ENCODE data around the gene AGAP1. TPM values are rescaled to one million over a fixed set of nuclear protein-coding genes. Genes with fewer than 3 reads are reported as not detected.

AGAP1 gene
- total RNA-seq, 1 donor from 2014 or later, result 47.2 TPM

DNA sequence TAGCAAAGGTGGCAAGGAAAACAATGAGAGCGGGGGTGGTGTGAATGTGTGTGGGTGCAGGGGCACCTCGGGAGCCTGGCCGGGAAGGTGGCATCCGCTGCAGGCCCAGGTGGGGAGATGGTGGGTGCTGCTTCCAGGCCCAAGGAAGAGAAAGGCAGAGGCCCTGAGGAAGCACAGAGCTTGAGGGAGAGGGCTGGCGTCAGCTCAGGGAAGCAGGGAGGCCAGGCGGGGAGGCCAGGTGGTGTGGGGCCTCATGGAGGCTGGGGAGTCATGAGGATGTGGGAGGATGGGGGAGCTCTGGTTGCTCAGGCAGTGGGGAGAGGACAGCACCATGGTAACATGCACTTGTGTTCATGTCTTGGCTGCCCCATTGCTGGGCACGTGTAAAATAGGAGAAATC is 43.3 kb downstream of the AGAP1 start:
- DNase-seq (ENCODE audit: low spot score, unreplicated experiment), result no peak
- Mint-ChIP-seq H3K4me3 (ENCODE audit: low read depth) (no peak overlapping the region), H3K27ac (no peak overlapping the region), H3K9me3 (ENCODE audit: low read depth) (no peaks in the 10 kb centered on the region), H3K27me3 (no peaks in the 10 kb centered on the region), H3K36me3 (ENCODE audit: insufficient read depth) (no peaks in the 10 kb centered on the region), H3K4me1 (ENCODE audit: low read depth) (peaks cover 13% of the 10 kb centered on the region)
- TF ChIP-seq, protein P1, sequence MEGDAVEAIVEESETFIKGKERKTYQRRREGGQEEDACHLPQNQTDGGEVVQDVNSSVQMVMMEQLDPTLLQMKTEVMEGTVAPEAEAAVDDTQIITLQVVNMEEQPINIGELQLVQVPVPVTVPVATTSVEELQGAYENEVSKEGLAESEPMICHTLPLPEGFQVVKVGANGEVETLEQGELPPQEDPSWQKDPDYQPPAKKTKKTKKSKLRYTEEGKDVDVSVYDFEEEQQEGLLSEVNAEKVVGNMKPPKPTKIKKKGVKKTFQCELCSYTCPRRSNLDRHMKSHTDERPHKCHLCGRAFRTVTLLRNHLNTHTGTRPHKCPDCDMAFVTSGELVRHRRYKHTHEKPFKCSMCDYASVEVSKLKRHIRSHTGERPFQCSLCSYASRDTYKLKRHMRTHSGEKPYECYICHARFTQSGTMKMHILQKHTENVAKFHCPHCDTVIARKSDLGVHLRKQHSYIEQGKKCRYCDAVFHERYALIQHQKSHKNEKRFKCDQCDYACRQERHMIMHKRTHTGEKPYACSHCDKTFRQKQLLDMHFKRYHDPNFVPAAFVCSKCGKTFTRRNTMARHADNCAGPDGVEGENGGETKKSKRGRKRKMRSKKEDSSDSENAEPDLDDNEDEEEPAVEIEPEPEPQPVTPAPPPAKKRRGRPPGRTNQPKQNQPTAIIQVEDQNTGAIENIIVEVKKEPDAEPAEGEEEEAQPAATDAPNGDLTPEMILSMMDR (IDR thresholded peaks at IDR 0.05; ENCODE audit: unreplicated experiment), result no peak

DNA sequence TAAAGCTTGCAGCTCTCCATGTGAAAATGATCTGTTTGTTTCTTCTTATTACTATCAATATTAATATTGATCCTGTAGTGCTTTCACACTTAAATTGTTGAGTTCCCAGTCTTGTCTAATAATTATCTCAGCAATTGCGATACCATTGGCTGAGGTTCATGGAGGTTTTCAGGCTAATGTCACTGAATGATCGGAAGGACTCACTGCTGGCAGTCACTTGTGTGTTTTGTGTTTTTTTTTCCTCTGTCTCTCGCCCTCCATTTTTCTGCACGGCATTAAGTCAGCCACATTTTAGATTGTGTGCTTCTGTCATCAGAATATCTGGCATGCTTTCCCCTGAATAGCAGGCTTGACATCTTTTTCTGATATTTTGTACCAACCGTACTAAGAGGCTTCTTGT is 43.7 kb downstream of the AGAP1 start:
- Mint-ChIP-seq H3K36me3 (ENCODE audit: insufficient read depth) (no peaks in the 10 kb centered on the region), H3K9me3 (ENCODE audit: low read depth) (no peaks in the 10 kb centered on the region), H3K4me3 (ENCODE audit: low read depth) (no peak overlapping the region), H3K4me1 (ENCODE audit: low read depth) (peaks cover 17% of the 10 kb centered on the region), H3K27me3 (no peaks in the 10 kb centered on the region), H3K27ac (no peak overlapping the region)
- DNase-seq (ENCODE audit: low spot score, unreplicated experiment), result no peak
- TF ChIP-seq, protein P1 (IDR thresholded peaks at IDR 0.05; ENCODE audit: unreplicated experiment), result no peak

DNA sequence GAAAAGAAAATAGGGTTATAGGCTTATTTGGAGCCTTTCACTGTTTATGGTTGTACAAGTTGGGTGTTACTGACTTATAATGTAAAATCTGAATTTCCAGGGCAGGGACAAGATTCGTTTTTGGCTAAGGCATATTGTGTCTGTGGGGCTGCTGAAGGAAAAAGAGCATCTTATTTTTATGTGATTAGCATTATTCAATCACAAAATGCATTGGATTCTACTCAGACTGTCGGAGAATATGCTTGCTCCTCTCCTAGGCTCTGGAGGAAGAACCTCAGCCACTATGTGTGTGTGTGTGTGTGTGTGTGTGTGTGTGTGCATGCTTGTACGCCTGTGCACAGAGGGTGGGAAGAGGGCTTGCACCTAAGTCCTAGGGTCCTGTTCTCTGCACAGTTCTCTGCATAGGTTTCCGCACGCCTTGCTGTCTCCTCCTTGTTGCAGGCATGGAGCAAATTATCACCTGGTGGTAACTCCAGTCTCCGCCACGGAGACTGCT is 44.3 kb downstream of the AGAP1 start:
- no peaks in the 10 kb centered on the region for H3K36me3 Mint-ChIP-seq (ENCODE audit: insufficient read depth)
- no peaks in the 10 kb centered on the region for H3K9me3 Mint-ChIP-seq (ENCODE audit: low read depth)
- H3K4me1 Mint-ChIP-seq (ENCODE audit: low read depth), result peaks cover 22% of the 10 kb centered on the region
- no peak overlapping the region for H3K4me3 Mint-ChIP-seq (ENCODE audit: low read depth)
- DNase-seq (ENCODE audit: low spot score, unreplicated experiment), result no peak
- TF ChIP-seq, protein P1 (IDR thresholded peaks at IDR 0.05; ENCODE audit: unreplicated experiment), result no peak
- H3K27ac Mint-ChIP-seq, result peak overlapping the region; percentile 8
- no peaks in the 10 kb centered on the region for H3K27me3 Mint-ChIP-seq

DNA sequence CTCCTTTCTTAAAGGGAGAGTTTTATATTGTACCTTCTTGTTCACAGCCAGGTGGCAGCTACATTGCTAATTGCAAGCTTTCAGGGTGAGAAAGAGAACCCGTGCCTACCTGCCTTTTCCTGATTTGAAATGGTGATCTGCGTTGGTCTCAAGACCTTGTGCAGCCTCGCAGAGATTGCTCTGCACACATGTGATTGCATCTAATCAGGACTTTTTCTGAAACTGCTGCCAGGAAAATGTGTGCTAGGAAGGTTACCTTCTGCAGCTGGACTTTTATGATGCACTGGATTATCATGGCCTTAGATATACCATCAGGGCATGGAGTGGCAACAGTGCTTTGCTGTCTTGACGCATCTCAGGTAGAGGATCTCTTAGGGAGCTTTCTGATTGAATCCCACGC is 45.1 kb downstream of the AGAP1 start:
- no peaks in the 10 kb centered on the region for H3K27me3 Mint-ChIP-seq
- no peaks in the 10 kb centered on the region for H3K9me3 Mint-ChIP-seq (ENCODE audit: low read depth)
- H3K4me1 Mint-ChIP-seq (ENCODE audit: low read depth), result peaks cover 24% of the 10 kb centered on the region
- no peak for DNase-seq (ENCODE audit: low spot score, unreplicated experiment)
- H3K36me3 Mint-ChIP-seq (ENCODE audit: insufficient read depth), result no peaks in the 10 kb centered on the region
- H3K27ac Mint-ChIP-seq, result no peak overlapping the region
- H3K4me3 Mint-ChIP-seq (ENCODE audit: low read depth), result no peak overlapping the region
- TF ChIP-seq, protein P1 (IDR thresholded peaks at IDR 0.05; ENCODE audit: unreplicated experiment), result no peak

DNA sequence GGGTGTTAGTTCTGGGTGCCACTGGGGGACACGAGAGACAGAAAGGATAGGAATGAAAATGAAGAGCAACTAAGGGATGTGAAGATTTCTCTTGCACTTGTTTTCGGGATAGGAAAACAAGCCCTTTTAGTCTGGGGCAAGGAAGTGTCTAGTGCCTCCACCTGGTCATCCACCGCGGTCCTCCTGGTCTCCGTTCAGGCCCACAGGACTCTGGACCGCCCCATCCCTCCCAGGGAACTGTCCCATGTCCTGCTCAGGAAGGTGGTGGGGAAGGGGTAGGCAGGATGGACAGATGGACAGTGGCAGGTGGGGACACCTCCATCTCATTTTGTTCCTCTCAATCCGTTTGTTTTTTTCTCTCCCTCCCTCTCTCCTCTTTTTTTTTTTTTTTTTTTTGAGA is 45.9 kb downstream of the AGAP1 start:
- H3K36me3 Mint-ChIP-seq (ENCODE audit: insufficient read depth), result no peaks in the 10 kb centered on the region
- no peak for DNase-seq (ENCODE audit: low spot score, unreplicated experiment)
- TF ChIP-seq, protein P1 (IDR thresholded peaks at IDR 0.05; ENCODE audit: unreplicated experiment), result no peak

More for the DNA sequence above, 45.9 kb downstream of the AGAP1 start:
- no peak overlapping the region for H3K4me3 Mint-ChIP-seq (ENCODE audit: low read depth)
- H3K9me3 Mint-ChIP-seq (ENCODE audit: low read depth), result no peaks in the 10 kb centered on the region
- H3K4me1 Mint-ChIP-seq (ENCODE audit: low read depth), result peaks cover 28% of the 10 kb centered on the region
- no peaks in the 10 kb centered on the region for H3K27me3 Mint-ChIP-seq
- no peak overlapping the region for H3K27ac Mint-ChIP-seq

Measured in progenitor cell of endocrine pancreas (in vitro differentiated cells).